Measurements from ENCODE around the gene INTS11.
"Not testable (repeated sequence)": the region's sequence is repeated elsewhere in the genome, so short reads cannot be mapped to it uniquely, and the experiment has no call there.

Gene INTS11

GRCh38 chr1:1329304-1330210 lies 5.1 kb upstream of the INTS11 start:
- DNase-seq (ENCODE audit: low read depth, low spot score): no peak

- DNase-seq (ENCODE audit: low read depth, low spot score): no peak
Observed at GRCh38 chr1:1328254-1328653, 3.8 kb upstream of the INTS11 start.

GRCh38 chr1:1327291-1327690 lies 2.8 kb upstream of the INTS11 start:
- DNase-seq (ENCODE audit: low read depth, low spot score): no peak

DNA sequence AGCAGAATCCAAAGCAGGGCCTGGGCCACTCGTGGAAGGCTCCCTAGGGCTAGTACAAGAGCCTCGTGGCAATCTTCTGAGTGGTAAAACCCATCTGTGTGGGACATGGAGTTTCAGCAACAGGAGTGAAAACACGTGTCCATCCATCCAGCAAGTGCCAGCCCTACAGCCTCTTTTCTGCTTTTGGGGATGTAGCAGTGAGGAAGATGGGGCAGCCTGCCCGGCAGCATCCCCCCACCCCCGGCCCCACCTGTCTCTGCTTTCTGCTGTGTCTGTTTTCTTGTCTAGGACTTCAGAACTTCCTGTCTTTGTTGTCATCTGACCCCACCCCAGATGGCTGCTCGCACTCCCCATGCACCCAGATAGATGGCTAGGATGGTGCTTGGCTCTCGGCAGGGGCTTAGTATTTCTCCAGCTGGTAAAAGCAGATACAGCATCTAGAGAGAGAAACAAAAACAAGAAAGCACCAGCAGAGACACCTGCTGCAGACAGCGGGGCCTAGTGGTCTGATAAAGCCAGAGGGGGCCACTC lies 1.7 kb upstream of the INTS11 start:
- no peak for DNase-seq (ENCODE audit: low read depth, low spot score)

DNA sequence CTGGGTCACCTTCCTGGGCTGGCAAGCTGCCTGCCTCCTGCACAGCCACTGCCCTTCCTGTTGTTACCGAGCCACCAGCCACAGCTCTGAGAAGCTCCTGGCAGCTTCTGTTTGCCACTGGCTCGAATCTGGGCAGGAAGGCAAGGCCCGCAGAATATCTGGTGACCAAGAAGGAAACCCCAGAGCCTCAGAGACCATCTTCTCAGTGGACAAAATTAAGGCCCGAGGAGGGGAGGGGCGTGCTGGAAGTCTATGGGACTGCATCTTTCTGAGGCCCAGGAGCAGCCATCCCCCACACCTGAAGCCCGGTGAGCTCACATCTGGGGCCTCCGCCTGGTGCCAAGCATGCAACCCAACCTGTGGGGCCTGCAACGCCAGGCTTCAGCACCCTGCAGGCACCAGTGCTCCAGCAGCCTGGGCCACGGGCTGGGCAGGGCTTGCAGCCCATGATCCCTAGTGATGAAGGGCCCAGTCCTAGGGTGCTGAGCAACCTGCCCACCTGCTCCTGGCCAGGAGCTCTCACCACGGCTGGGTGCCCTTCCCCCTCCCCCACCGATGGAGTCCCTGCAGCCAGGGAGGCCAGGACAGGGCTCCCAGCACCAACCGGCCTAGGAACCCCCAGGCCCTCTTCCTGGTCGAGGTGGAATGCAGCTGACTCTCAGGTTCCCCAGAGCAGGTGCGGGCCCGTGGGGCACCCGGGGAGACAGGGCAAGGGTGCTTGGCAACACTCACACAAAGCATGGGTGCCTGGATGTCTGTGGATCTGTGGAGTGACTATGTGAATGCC lies 1.0 kb upstream of the INTS11 start:
- DNase-seq (ENCODE audit: low read depth, low spot score): no peak

GRCh38 chr1:1324084-1324523 lies 356 bp downstream of the INTS11 start:
- no peak for DNase-seq (ENCODE audit: low read depth, low spot score)

GRCh38 chr1:1322952-1323351 lies 1.5 kb downstream of the INTS11 start:
- DNase-seq (ENCODE audit: low read depth, low spot score): no peak

DNA sequence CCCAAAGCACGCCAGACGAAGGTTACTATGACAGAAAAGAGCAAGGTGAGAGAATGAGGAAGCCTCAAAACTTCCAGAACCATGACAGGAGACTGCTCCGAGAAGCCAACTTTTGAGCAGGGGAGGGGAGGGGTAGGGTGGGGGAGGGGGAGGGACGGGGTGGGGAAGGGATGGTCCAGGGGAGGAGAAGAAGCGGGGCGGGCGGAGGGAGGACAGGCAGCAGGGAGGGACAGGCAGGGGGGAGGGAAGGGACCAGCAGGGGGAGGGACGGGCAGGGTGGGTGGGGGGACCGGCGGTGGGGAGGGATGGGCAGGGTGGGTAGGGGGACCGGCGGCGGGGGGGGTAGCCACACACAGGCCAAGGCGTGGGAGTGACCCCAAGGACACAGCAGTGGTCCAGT lies 2.0 kb downstream of the INTS11 start:
- DNase-seq (ENCODE audit: low read depth, low spot score): no peak

GRCh38 chr1:1321477-1321876 lies 3.0 kb downstream of the INTS11 start:
- no peak for DNase-seq (ENCODE audit: low read depth, low spot score)

DNA sequence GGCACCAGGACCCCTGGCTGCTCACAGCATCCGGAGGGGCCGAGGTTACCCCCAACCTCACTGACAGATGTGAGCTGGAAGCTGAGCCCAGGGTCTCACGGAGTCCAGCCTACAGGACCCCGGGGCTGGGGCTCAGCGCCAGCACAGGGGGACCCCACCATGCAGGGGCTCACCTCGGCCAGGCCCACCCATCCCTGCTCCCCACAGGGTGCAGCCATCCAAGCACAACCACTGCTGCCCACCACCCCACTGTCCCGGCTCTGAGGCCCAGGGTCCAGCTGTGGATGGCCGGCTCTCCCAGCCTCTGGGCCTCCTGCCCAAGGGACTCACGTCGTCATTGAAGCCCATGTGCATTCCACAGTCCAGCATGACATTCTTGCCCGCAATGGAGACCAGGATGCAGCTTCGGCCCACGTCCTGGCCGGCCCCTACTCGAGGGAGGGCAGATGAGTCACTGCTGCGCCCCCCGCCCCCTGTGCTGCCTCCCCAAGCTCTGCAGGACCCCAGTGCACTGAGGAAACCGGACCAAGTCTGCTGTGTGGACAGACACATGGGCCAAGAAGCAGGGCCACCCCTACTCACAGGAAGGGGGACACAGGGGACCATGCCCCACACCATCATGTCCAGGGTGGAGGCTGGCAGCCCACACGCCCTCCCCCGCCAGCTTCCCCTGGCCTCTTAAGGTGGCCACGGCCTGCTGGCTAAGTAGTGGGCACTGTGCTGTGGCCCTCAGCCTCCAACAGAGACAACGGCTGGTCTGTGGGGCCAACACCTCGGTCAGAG lies 3.6 kb downstream of the INTS11 start:
- DNase-seq (ENCODE audit: low read depth, low spot score): no peak

- DNase-seq (ENCODE audit: low read depth, low spot score): no peak
Observed at GRCh38 chr1:1319646-1319941, 4.9 kb downstream of the INTS11 start.

GRCh38 chr1:1318777-1319645 lies 5.4 kb downstream of the INTS11 start:
- DNase-seq (ENCODE audit: low read depth, low spot score): no peak

GRCh38 chr1:1318131-1318652 lies 6.3 kb downstream of the INTS11 start:
- DNase-seq (ENCODE audit: low read depth, low spot score): no peak

- DNase-seq (ENCODE audit: low read depth, low spot score): no peak
Observed at GRCh38 chr1:1317420-1317819, 7.0 kb downstream of the INTS11 start.

DNA sequence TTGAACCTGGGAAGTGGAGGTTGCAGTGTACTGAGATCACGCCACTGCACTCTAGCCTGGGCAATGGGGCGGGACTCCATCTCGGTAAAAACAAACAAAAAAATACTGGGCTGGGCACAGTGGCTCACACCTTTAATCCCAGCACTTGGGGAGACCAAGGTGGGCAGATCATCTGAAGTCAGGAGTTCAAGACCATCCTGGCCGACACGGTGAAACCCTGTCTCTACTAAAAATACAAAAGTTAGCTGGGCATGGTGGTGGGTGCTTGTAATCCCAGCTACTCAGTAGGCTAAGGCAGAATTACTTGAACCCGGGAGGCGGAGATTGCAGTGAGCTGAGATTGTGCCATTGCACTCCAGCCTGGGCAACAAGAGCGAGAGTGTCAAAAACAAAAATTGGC lies 8.3 kb downstream of the INTS11 start:
- DNase-seq (ENCODE audit: low read depth, low spot score): not testable (repeated sequence)

DNA sequence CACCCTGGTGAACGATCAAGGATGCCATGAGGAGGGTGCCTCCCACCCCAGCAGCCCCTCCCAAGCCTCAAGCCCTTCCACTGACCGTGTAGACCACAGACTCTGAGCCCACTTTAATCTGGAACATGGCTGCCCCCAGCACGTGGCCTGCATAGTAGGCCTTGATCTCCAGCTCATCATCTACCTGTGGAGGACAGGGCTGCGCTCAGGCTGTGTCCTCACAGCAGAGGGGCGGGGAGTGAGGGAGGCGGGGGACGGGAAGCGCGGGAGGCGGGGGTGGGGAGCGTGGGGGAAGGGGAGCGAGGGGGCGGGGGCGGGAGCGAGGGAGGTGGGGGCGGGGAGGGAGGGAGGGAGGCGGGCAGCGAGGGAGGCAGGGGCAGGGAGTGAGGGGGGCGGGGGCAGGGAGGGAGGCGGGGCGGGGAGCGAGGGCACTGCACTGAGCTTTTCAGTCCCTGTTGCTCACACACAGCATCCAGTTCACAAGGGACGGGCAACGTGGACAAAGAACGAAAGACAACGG lies 9.0 kb downstream of the INTS11 start:
- DNase-seq (ENCODE audit: low read depth, low spot score): no peak

GRCh38 chr1:1314678-1315335 lies 9.7 kb downstream of the INTS11 start:
- no peak for DNase-seq (ENCODE audit: low read depth, low spot score)

GRCh38 chr1:1314237-1314586 lies 10.2 kb downstream of the INTS11 start:
- no peak for DNase-seq (ENCODE audit: low read depth, low spot score)

- DNase-seq (ENCODE audit: low read depth, low spot score): no peak
Observed at GRCh38 chr1:1313500-1314236, 10.8 kb downstream of the INTS11 start.
